Naive thymus-derived CD4-positive, alpha-beta T cell (primary cell): ENCODE data around the gene ZNHIT2. TPM values are rescaled to one million over a fixed set of nuclear protein-coding genes. Genes with fewer than 3 reads are reported as not detected.

Source experiments
- ATAC-seq: fragments of 150-1000 bp; cut with Tn5 transposase; 2 replicates; pipeline ENCODE4 v1.10.0; 2021; ENCODE audit warnings: mild to moderate bottlenecking, moderate library complexity
- CTCF ChIA-PET: fragments of 350-600 bp; sonication (Branson Sonifier 250); formaldehyde crosslinking; loops from one replicate; lab custom pipeline; 2021; ENCODE audit warnings: antibody characterized with exemption; lab: Charles Lee
- POLR2A ChIA-PET: fragments of 350-600 bp; sonication (Branson Sonifier 250); formaldehyde crosslinking; loops from one replicate; lab custom pipeline; 2021; ENCODE audit warnings: antibody characterized with exemption, inconsistent platforms; lab: Charles Lee
- DNase-seq, 9 donors: peaks; one replicate each; pipeline versions ENCODE4 v3.0.0 to v3.0.0-alpha.2; 2020 to 2022; ENCODE audit warnings: mixed read lengths in 1 of 9
- H3K27ac ChIP-seq: one replicate; pipeline ENCODE4 v1.7.0; 2013; ENCODE audit warnings: mild to moderate bottlenecking, low read depth, low read length, moderate library complexity
- H3K27me3 ChIP-seq, 2 donors: one replicate each; pipeline ENCODE4 v1.7.0; 2013; ENCODE audit warnings: low read length in 2 of 2, mild to moderate bottlenecking in 2 of 2, moderate library complexity in 2 of 2; ENCODE audit not compliant: control insufficient read depth in 2 of 2, insufficient read depth in 2 of 2
- H3K36me3 ChIP-seq, 3 experiments: 1 replicate in 2 of 3; 2 replicates in 1 of 3; pipeline ENCODE4 v1.7.0; 2013; ENCODE audit warnings: low read length in 3 of 3, mild to moderate bottlenecking in 3 of 3, moderate library complexity in 1 of 3; ENCODE audit not compliant: insufficient read depth in 3 of 3, control insufficient read depth in 2 of 3
- H3K4me1 ChIP-seq, 2 donors: one replicate each; pipeline ENCODE4 v1.7.0; 2013; ENCODE audit warnings: low read length in 2 of 2, mild to moderate bottlenecking in 2 of 2, moderate library complexity in 1 of 2; ENCODE audit not compliant: control insufficient read depth in 2 of 2, insufficient read depth in 2 of 2
- H3K4me3 ChIP-seq: 2 replicates; pipeline ENCODE4 v1.7.0; 2013; ENCODE audit warnings: mild to moderate bottlenecking, low read length
- H3K9me3 ChIP-seq, 3 experiments: 1 replicate in 2 of 3; 2 replicates in 1 of 3; pipeline ENCODE4 v1.7.0; 2013; ENCODE audit warnings: low read length in 3 of 3; ENCODE audit not compliant: control insufficient read depth in 2 of 3
- H3K27ac Mint-ChIP-seq, 9 donors: one replicate each; pipeline ENCODE4 v1.8.0; 2020 to 2022; ENCODE audit warnings: mixed read lengths in 9 of 9, mild to moderate bottlenecking in 8 of 9, moderate library complexity in 5 of 9, inconsistent platforms in 2 of 9
- H3K27me3 Mint-ChIP-seq, 5 donors: one replicate each; pipeline ENCODE4 v1.8.0; 2021 to 2022; ENCODE audit warnings: mixed read lengths in 5 of 5, mild to moderate bottlenecking in 1 of 5
- H3K36me3 Mint-ChIP-seq, 5 donors: one replicate each; pipeline ENCODE4 v1.8.0; 2020 to 2022; ENCODE audit warnings: mixed read lengths in 5 of 5, mild to moderate bottlenecking in 3 of 5, inconsistent platforms in 1 of 5
- H3K4me1 Mint-ChIP-seq, 7 donors: one replicate each; pipeline ENCODE4 v1.8.0; 2020 to 2022; ENCODE audit warnings: mixed read lengths in 7 of 7, mild to moderate bottlenecking in 3 of 7, inconsistent platforms in 1 of 7
- H3K4me3 Mint-ChIP-seq, 10 donors: one replicate each; pipeline ENCODE4 v1.8.0; 2020 to 2022; ENCODE audit warnings: mild to moderate bottlenecking in 10 of 10, mixed read lengths in 10 of 10, moderate library complexity in 6 of 10, inconsistent platforms in 2 of 10
- H3K9me3 Mint-ChIP-seq, 11 donors: one replicate each; pipeline ENCODE4 v1.8.0; 2020 to 2022; ENCODE audit warnings: mixed read lengths in 11 of 11, mild to moderate bottlenecking in 4 of 11, inconsistent platforms in 1 of 11, moderate library complexity in 1 of 11
- intact Hi-C, 2 donors: fragments of 100-400 bp; cut with micrococcal nuclease; formaldehyde crosslinking; loops; one replicate each; pipeline ENCODE4 v1.15.1; 2023
- polyA plus RNA-seq, 2 donors: library from polyadenylated mRNA; unstranded; fragments of 300-500 nt; fragmentation: Illumina TruSeq; gene quantifications; one replicate each; pipeline ENCODE4 v1.2.3, GENCODE V29; 2021
- total RNA-seq, 6 experiments: library from RNA in 5 of 6; stranded (reverse) in 5 of 6; gene quantifications; 1 replicate in 5 of 6; 2 replicates in 1 of 6; pipeline ENCODE4 v1.2.3 and lab custom pipeline; 2021 to 2026

ZNHIT2 gene
- total and polyA plus RNA-seq, 7 experiments from 2014 or later = 9.9 to 35.6 (median 14.3) TPM

GRCh38 chr11:65157336-65157735 is 39.8 kb upstream of the ZNHIT2 start:
- no peaks in the 10 kb centered on the region for H3K36me3 ChIP-seq
- ChIA-PET CTCF (no interaction called here), POLR2A (interaction anchor here (0.6 kb wide), 1 partner anchor 39 kb away, joined by 5 read pairs; no protein-coding TSS in a partner anchor)
- no peaks in the 10 kb centered on the region for H3K36me3 Mint-ChIP-seq
- no peaks in the 10 kb centered on the region for H3K9me3 Mint-ChIP-seq
- H3K27ac Mint-ChIP-seq = no peak overlapping the region
- H3K4me1 Mint-ChIP-seq = peaks cover 0 to 5% (median 0%) of the 10 kb centered on the region in 7 donors
- no peak for ATAC-seq
- DNase-seq = no peak
- H3K27me3 Mint-ChIP-seq = peaks cover 0 to 13% (median 0%) of the 10 kb centered on the region in 5 donors
- no peak overlapping the region for H3K4me3 Mint-ChIP-seq
- H3K27me3 ChIP-seq = no peaks in the 10 kb centered on the region
- no peak overlapping the region for H3K27ac ChIP-seq
- no peak overlapping the region for H3K4me3 ChIP-seq
- no peaks in the 10 kb centered on the region for H3K4me1 ChIP-seq
- intact Hi-C loops = no loop called here
- no peaks in the 10 kb centered on the region for H3K9me3 ChIP-seq

- no peak for DNase-seq
- ChIA-PET POLR2A (interaction anchor here (0.6 kb wide), 1 partner anchor 38 kb away, joined by 5 read pairs; no protein-coding TSS in a partner anchor), CTCF (no interaction called here)
- H3K27ac ChIP-seq = no peak overlapping the region
- Mint-ChIP-seq H3K27me3 (peaks cover 0 to 13% (median 0%) of the 10 kb centered on the region in 5 donors), H3K9me3 (no peaks in the 10 kb centered on the region), H3K4me1 (peaks cover 0 to 9% (median 0%) of the 10 kb centered on the region in 7 donors), H3K36me3 (no peaks in the 10 kb centered on the region), H3K4me3 (no peak overlapping the region), H3K27ac (peak overlapping the region in 1 of 9 donors; percentile 74)
- no peak overlapping the region for H3K4me3 ChIP-seq
- intact Hi-C loops = no loop called here
- no peaks in the 10 kb centered on the region for H3K9me3 ChIP-seq
- ATAC-seq = no peak
- H3K4me1 ChIP-seq = no peaks in the 10 kb centered on the region
- H3K27me3 ChIP-seq = no peaks in the 10 kb centered on the region
- H3K36me3 ChIP-seq = no peaks in the 10 kb centered on the region
Measured at GRCh38 chr11:65156926-65157325, 39.4 kb upstream of the ZNHIT2 start.

GRCh38 chr11:65156256-65156655 is 38.8 kb upstream of the ZNHIT2 start:
- ChIA-PET CTCF (no interaction called here), POLR2A (no interaction called here)
- no peak overlapping the region for H3K4me3 Mint-ChIP-seq
- DNase-seq (no peak), ATAC-seq (no peak)
- no peaks in the 10 kb centered on the region for H3K36me3 ChIP-seq
- no peaks in the 10 kb centered on the region for H3K27me3 ChIP-seq
- no peak overlapping the region for H3K27ac Mint-ChIP-seq
- no peak overlapping the region for H3K27ac ChIP-seq
- H3K4me1 ChIP-seq = no peaks in the 10 kb centered on the region
- H3K36me3 Mint-ChIP-seq = no peaks in the 10 kb centered on the region
- peaks cover 0 to 12% (median 0%) of the 10 kb centered on the region in 7 donors for H3K4me1 Mint-ChIP-seq
- H3K9me3 Mint-ChIP-seq = no peaks in the 10 kb centered on the region
- H3K4me3 ChIP-seq = no peak overlapping the region
- H3K9me3 ChIP-seq = no peaks in the 10 kb centered on the region
- intact Hi-C loops = no loop called here
- peaks cover 0 to 13% (median 0%) of the 10 kb centered on the region in 5 donors for H3K27me3 Mint-ChIP-seq

GRCh38 chr11:65152122-65152521 is 34.6 kb upstream of the ZNHIT2 start:
- peaks cover 0 to 3% (median 0%) of the 10 kb centered on the region in 5 donors for H3K36me3 Mint-ChIP-seq
- Histone ChIP-seq H3K4me3 (no peak overlapping the region), H3K27ac (no peak overlapping the region), H3K27me3 (no peaks in the 10 kb centered on the region), H3K9me3 (no peaks in the 10 kb centered on the region), H3K4me1 (no peaks in the 10 kb centered on the region), H3K36me3 (no peaks in the 10 kb centered on the region)
- intact Hi-C loops = no loop called here
- no peak for DNase-seq
- ChIA-PET POLR2A (interaction anchor here (0.8 kb wide), 1 partner anchor 17 kb away, joined by 3 read pairs; no protein-coding TSS in a partner anchor), CTCF (no interaction called here)
- H3K27ac Mint-ChIP-seq = no peak overlapping the region
- peaks cover 0 to 12% (median 0%) of the 10 kb centered on the region in 7 donors for H3K4me1 Mint-ChIP-seq
- ATAC-seq = no peak
- no peak overlapping the region for H3K4me3 Mint-ChIP-seq
- peaks cover 0 to 1% (median 0%) of the 10 kb centered on the region in 11 donors for H3K9me3 Mint-ChIP-seq
- peaks cover 0 to 4% (median 0%) of the 10 kb centered on the region in 5 donors for H3K27me3 Mint-ChIP-seq

- Histone ChIP-seq H3K27ac (no peak overlapping the region), H3K4me1 (no peaks in the 10 kb centered on the region), H3K4me3 (no peak overlapping the region), H3K9me3 (no peaks in the 10 kb centered on the region), H3K27me3 (no peaks in the 10 kb centered on the region), H3K36me3 (no peaks in the 10 kb centered on the region)
- DNase-seq (no peak), ATAC-seq (no peak)
- no peak overlapping the region for H3K4me3 Mint-ChIP-seq
- intact Hi-C loops = no loop called here
- ChIA-PET POLR2A (no interaction called here), CTCF (no interaction called here)
- peak overlapping the region in 1 of 9 donors; percentile 53 for H3K27ac Mint-ChIP-seq
- peaks cover 0 to 12% (median 0%) of the 10 kb centered on the region in 7 donors for H3K4me1 Mint-ChIP-seq
- peaks cover 0 to 1% (median 0%) of the 10 kb centered on the region in 11 donors for H3K9me3 Mint-ChIP-seq
- peaks cover 0 to 4% (median 0%) of the 10 kb centered on the region in 5 donors for H3K27me3 Mint-ChIP-seq
- H3K36me3 Mint-ChIP-seq = peaks cover 0 to 3% (median 0%) of the 10 kb centered on the region in 5 donors
Measured at GRCh38 chr11:65151331-65151899, 33.9 kb upstream of the ZNHIT2 start.

DNA sequence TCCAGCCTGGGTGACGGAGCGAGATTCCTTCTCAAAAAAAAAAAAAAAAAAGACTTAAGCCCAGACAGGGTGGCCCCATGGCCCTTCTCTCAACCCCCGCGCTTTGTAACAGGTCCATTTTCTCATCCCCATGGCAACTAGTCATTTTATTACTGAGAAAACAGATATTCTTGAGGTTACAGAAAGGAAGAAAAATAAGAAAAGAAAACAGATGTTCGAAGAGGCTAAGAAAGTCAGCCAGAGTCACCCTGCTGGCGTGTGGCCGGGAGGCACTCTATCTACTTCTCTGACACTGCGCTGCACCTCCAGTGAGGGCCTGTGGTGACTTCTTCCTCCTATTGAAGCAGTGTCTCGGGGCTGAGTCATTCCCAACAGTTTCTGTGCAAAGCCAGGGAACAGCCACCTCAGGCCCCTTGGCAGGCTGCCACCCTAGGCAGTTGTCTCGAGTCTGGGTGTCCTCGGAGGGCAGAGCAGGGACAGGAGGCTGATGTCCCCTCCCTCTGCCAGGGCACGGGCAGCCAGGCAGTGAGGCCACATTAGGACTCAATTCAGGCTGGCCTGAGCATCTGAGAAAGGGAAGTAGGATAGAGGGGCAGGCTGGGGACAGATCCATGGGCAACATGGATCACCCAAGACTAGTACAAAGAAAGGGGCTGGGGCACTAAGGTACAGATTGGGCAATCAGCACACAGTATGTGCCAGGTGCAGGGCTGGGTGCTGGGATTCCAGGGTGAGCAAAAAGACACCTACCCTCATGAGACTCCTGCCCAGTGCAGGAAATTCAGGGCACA is 33.2 kb upstream of the ZNHIT2 start:
- peak; percentile 94 for ATAC-seq
- H3K27ac Mint-ChIP-seq = no peak overlapping the region
- H3K9me3 ChIP-seq = no peaks in the 10 kb centered on the region
- peaks cover 0 to 12% (median 0%) of the 10 kb centered on the region in 7 donors for H3K4me1 Mint-ChIP-seq
- peaks cover 0 to 1% (median 0%) of the 10 kb centered on the region in 11 donors for H3K9me3 Mint-ChIP-seq
- H3K4me3 Mint-ChIP-seq = no peak overlapping the region
- DNase-seq = no peak
- H3K36me3 ChIP-seq = no peaks in the 10 kb centered on the region
- H3K27ac ChIP-seq = no peak overlapping the region
- no peaks in the 10 kb centered on the region for H3K4me1 ChIP-seq
- no peaks in the 10 kb centered on the region for H3K27me3 ChIP-seq
- CTCF ChIA-PET = no interaction called here
- intact Hi-C loops = no loop called here
- POLR2A ChIA-PET = no interaction called here
- H3K4me3 ChIP-seq = no peak overlapping the region
- peaks cover 0 to 3% (median 0%) of the 10 kb centered on the region in 5 donors for H3K36me3 Mint-ChIP-seq
- peaks cover 0 to 5% (median 0%) of the 10 kb centered on the region in 5 donors for H3K27me3 Mint-ChIP-seq
